Neural cell (in vitro differentiated cells): ENCODE data around the gene TEX13A. TPM values are rescaled to one million over a fixed set of nuclear protein-coding genes. Genes with fewer than 3 reads are reported as not detected.

Experiments used
- H2AFZ ChIP-seq: fragments of 200-600, 300-800 bp; sonication (generic), shearing (Covaris generic); 2 replicates; pipeline ENCODE4 v1.6.0; 2014; ENCODE audit warnings: low read depth, mild to moderate bottlenecking, antibody characterized with exemption, low read length, moderate library complexity
- H3F3A ChIP-seq: fragments of 200-600 bp; shearing (Covaris generic); 2 replicates; pipeline ENCODE4 v1.6.1; 2016; ENCODE audit warnings: mild to moderate bottlenecking, moderate library complexity, mixed read lengths, antibody characterized with exemption, low read length; ENCODE audit not compliant: insufficient read depth, poor library complexity, severe bottlenecking
- H3K27ac ChIP-seq: fragments of 200-600, 300-800 bp; sonication (generic), shearing (Covaris generic); 2 replicates; pipeline ENCODE4 v1.5.1; 2014; ENCODE audit warnings: mild to moderate bottlenecking, low read length, moderate library complexity
- H3K27me3 ChIP-seq: fragments of 300-800, 200-600 bp; sonication (generic), shearing (Covaris generic); 2 replicates; pipeline ENCODE4 v1.6.0; 2014; ENCODE audit warnings: mild to moderate bottlenecking, low read depth, low read length, moderate library complexity; ENCODE audit not compliant: insufficient read depth
- H3K36me3 ChIP-seq: fragments of 300-800, 200-600 bp; sonication (generic), shearing (Covaris generic); 2 replicates; pipeline ENCODE4 v1.5.1; 2014; ENCODE audit warnings: mild to moderate bottlenecking, antibody characterized with exemption, low read length, moderate library complexity; ENCODE audit not compliant: insufficient read depth
- H3K4me2 ChIP-seq: fragments of 300-800, 200-600 bp; sonication (generic), shearing (Covaris generic); 2 replicates; pipeline ENCODE4 v1.6.0; 2014; ENCODE audit warnings: mild to moderate bottlenecking, low read length
- H3K4me3 ChIP-seq: fragments of 300-800, 200-600 bp; sonication (generic), shearing (Covaris generic); 2 replicates; pipeline ENCODE4 v1.5.1; 2014; ENCODE audit warnings: mild to moderate bottlenecking, low read length, moderate library complexity
- H3K79me2 ChIP-seq: fragments of 200-600 bp; shearing (Covaris generic); replicated peaks from 2 replicates; pipeline ENCODE4 v1.6.0; 2014; ENCODE audit warnings: mild to moderate bottlenecking, low read length, moderate library complexity; ENCODE audit not compliant: insufficient read depth
- H3K9ac ChIP-seq: fragments of 300-800, 200-600 bp; sonication (generic), shearing (Covaris generic); 2 replicates; pipeline ENCODE4 v1.6.1; 2016; ENCODE audit warnings: mild to moderate bottlenecking, low read length, mixed read lengths
- H3K9me2 ChIP-seq: fragments of 200-600 bp; shearing (Covaris generic); 2 replicates; pipeline ENCODE4 v1.6.1; 2016; ENCODE audit warnings: mild to moderate bottlenecking, low read length, mixed read lengths; ENCODE audit not compliant: insufficient read depth
- H3K9me3 ChIP-seq: fragments of 200-600, 300-800 bp; sonication (generic), shearing (Covaris generic); 2 replicates; pipeline ENCODE4 v1.6.1; 2016; ENCODE audit warnings: mild to moderate bottlenecking, mixed run types, low read length, moderate library complexity, mixed read lengths
- H4K20me1 ChIP-seq: fragments of 200-600 bp; shearing (Covaris generic); 2 replicates; pipeline ENCODE4 v1.6.1; 2016; ENCODE audit warnings: mild to moderate bottlenecking, mixed run types; ENCODE audit not compliant: insufficient read depth
- EP300 ChIP-seq: fragments of 450-650 bp; conservative IDR thresholded peaks from 2 replicates; pipeline ENCODE4 v1.6.1; 2014; ENCODE audit warnings: antibody characterized with exemption, mild to moderate bottlenecking, moderate library complexity; ENCODE audit not compliant: poor library complexity, severe bottlenecking
- EZH2 ChIP-seq: fragments of 200-600, 300-800 bp; shearing (Covaris generic), sonication (generic); IDR thresholded peaks from 2 replicates; pipeline ENCODE4 v1.6.1; 2014; ENCODE audit warnings: antibody characterized with exemption, low read length, borderline replicate concordance, mild to moderate bottlenecking; ENCODE audit not compliant: insufficient read depth, poor library complexity, severe bottlenecking
- MXI1 ChIP-seq: fragments of 450-650 bp; conservative IDR thresholded peaks from 2 replicates; pipeline ENCODE4 v1.6.1; 2014; ENCODE audit warnings: antibody characterized with exemption, mild to moderate bottlenecking; ENCODE audit not compliant: poor library complexity, severe bottlenecking
- POLR2AphosphoS5 ChIP-seq: IDR thresholded peaks from 2 replicates; pipeline ENCODE4 v1.6.1; 2012
- RAD21 ChIP-seq: fragments of 450-650 bp; conservative IDR thresholded peaks from 2 replicates; pipeline ENCODE4 v1.6.1; 2014; ENCODE audit warnings: antibody characterized with exemption, mild to moderate bottlenecking, moderate library complexity
- SMC3 ChIP-seq: fragments of 450-650 bp; conservative IDR thresholded peaks from 2 replicates; pipeline ENCODE4 v1.6.1; 2014; ENCODE audit warnings: antibody characterized with exemption, mild to moderate bottlenecking, moderate library complexity; ENCODE audit not compliant: poor library complexity
- TAF1 ChIP-seq: IDR thresholded peaks from 2 replicates; pipeline ENCODE4 v1.6.1; 2012; ENCODE audit warnings: low read depth
- polyA plus RNA-seq: library from polyadenylated mRNA; depleted of rRNA; stranded (reverse); fragments of >200 nt; gene quantifications from 2 replicates; pipeline ENCODE4 v1.2.3, GENCODE V29; 2014
- TF ChIP-seq, protein P1 (sequence below): fragments of 450-650 bp; IDR thresholded peaks from 2 replicates; pipeline ENCODE4 v1.5.1; 2014; ENCODE audit warnings: antibody characterized with exemption, mild to moderate bottlenecking, moderate library complexity; ENCODE audit not compliant: poor library complexity, severe bottlenecking
- TF ChIP-seq, protein P2 (sequence below): IDR thresholded peaks from 2 replicates; pipeline ENCODE4 v1.6.1; 2012; ENCODE audit warnings: borderline replicate concordance

TEX13A gene
- polyA plus RNA-seq, 1 donor from 2014 or later = not detected

DNA sequence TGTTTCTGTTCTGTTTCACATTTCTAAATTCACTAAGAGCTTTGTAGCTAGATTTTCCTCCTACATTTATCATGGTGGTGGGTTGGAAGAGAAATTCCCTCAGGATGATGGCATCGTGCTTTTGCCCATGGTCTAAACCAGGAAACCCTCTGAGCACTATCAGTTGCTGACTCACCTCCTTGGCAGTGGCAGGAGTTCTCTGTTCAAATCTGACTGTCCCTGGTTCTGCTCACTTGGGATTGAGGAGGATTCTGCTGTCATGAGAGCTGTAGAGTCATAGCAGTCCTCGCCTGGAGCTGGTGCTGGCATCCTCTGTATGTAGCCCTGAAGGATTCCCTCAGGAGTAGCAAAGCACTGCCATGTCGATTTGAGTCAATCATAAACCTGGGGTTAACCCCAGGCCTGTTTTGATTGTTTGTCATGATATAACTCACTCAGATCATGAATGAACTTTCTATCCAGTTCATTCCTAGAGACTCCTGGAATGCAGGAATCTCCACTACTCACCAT, 9.4 kb downstream of the TEX13A start:
- Histone ChIP-seq H4K20me1 (no peaks in the 10 kb centered on the region), H3F3A (no peaks in the 10 kb centered on the region)
- TF ChIP-seq, protein P1, sequence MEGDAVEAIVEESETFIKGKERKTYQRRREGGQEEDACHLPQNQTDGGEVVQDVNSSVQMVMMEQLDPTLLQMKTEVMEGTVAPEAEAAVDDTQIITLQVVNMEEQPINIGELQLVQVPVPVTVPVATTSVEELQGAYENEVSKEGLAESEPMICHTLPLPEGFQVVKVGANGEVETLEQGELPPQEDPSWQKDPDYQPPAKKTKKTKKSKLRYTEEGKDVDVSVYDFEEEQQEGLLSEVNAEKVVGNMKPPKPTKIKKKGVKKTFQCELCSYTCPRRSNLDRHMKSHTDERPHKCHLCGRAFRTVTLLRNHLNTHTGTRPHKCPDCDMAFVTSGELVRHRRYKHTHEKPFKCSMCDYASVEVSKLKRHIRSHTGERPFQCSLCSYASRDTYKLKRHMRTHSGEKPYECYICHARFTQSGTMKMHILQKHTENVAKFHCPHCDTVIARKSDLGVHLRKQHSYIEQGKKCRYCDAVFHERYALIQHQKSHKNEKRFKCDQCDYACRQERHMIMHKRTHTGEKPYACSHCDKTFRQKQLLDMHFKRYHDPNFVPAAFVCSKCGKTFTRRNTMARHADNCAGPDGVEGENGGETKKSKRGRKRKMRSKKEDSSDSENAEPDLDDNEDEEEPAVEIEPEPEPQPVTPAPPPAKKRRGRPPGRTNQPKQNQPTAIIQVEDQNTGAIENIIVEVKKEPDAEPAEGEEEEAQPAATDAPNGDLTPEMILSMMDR = no peak
- no peak for TF ChIP-seq TAF1
- no peak for TF ChIP-seq MXI1
- TF ChIP-seq EP300 = no peak
- no peak for TF ChIP-seq SMC3
- TF ChIP-seq, protein P2, sequence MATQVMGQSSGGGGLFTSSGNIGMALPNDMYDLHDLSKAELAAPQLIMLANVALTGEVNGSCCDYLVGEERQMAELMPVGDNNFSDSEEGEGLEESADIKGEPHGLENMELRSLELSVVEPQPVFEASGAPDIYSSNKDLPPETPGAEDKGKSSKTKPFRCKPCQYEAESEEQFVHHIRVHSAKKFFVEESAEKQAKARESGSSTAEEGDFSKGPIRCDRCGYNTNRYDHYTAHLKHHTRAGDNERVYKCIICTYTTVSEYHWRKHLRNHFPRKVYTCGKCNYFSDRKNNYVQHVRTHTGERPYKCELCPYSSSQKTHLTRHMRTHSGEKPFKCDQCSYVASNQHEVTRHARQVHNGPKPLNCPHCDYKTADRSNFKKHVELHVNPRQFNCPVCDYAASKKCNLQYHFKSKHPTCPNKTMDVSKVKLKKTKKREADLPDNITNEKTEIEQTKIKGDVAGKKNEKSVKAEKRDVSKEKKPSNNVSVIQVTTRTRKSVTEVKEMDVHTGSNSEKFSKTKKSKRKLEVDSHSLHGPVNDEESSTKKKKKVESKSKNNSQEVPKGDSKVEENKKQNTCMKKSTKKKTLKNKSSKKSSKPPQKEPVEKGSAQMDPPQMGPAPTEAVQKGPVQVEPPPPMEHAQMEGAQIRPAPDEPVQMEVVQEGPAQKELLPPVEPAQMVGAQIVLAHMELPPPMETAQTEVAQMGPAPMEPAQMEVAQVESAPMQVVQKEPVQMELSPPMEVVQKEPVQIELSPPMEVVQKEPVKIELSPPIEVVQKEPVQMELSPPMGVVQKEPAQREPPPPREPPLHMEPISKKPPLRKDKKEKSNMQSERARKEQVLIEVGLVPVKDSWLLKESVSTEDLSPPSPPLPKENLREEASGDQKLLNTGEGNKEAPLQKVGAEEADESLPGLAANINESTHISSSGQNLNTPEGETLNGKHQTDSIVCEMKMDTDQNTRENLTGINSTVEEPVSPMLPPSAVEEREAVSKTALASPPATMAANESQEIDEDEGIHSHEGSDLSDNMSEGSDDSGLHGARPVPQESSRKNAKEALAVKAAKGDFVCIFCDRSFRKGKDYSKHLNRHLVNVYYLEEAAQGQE = no peak
- TF ChIP-seq POLR2AphosphoS5 = no peak
- no peak for TF ChIP-seq RAD21
- no peak for TF ChIP-seq EZH2

DNA sequence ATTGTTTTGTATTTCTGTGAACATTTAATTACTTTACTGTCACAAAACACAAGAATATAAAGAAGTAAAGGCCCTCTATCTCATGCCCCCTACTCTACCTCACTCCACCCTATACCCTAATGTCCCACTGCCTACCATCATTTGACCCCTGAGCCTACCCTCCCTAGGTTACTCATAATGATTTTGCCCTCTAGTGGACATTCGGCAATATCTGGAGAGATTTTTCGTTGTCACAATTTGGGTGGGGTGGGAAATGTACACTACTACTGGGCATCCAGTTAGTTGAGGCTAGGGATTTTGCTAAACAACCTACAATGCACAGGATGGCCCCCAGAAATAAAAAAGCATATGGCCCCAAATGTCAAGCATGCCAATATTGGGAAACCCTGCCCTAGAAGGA, 10.2 kb downstream of the TEX13A start:
- Histone ChIP-seq H3F3A (no peaks in the 10 kb centered on the region), H3K9me2 (no peaks in the 10 kb centered on the region), H3K79me2 (no peaks in the 10 kb centered on the region), H3K27me3 (no peaks in the 10 kb centered on the region), H3K36me3 (no peaks in the 10 kb centered on the region), H4K20me1 (no peaks in the 10 kb centered on the region), H2AFZ (no peak overlapping the region), H3K27ac (no peak overlapping the region), H3K4me3 (no peak overlapping the region), H3K9me3 (no peaks in the 10 kb centered on the region), H3K9ac (no peak overlapping the region), H3K4me2 (no peak overlapping the region)
- TF ChIP-seq, protein P1 = no peak
- TF ChIP-seq SMC3 = no peak
- no peak for TF ChIP-seq EZH2
- TF ChIP-seq, protein P2 = no peak
- no peak for TF ChIP-seq EP300
- TF ChIP-seq TAF1 = no peak
- no peak for TF ChIP-seq POLR2AphosphoS5
- TF ChIP-seq MXI1 = no peak
- no peak for TF ChIP-seq RAD21

More for the DNA sequence above, 9.4 kb downstream of the TEX13A start:
- H3K27ac ChIP-seq = no peak overlapping the region
- H3K9me3 ChIP-seq = no peaks in the 10 kb centered on the region
- no peak overlapping the region for H3K9ac ChIP-seq
- H3K79me2 ChIP-seq = no peaks in the 10 kb centered on the region
- H2AFZ ChIP-seq = no peak overlapping the region
- no peak overlapping the region for H3K4me2 ChIP-seq
- H3K27me3 ChIP-seq = no peaks in the 10 kb centered on the region
- no peak overlapping the region for H3K4me3 ChIP-seq
- H3K9me2 ChIP-seq = no peaks in the 10 kb centered on the region
- H3K36me3 ChIP-seq = no peaks in the 10 kb centered on the region
